GM13976 (cell line): ENCODE measurements around the gene ITM2B.

Experiments
- DNase-seq: peaks from one replicate; pipeline ENCODE4 v3.0.0; 2012; ENCODE audit warnings: low spot score
- in situ Hi-C: fragments of 300-500 bp; cut with MboI; formaldehyde crosslinking; loops from one replicate; pipeline ENCODE4 v1.12.0; 2022; ENCODE audit warnings: low sequenced_read_pairs, mixed read lengths, inconsistent platforms; ENCODE audit not compliant: unreplicated experiment
- TF ChIP-seq, protein P1 (sequence below): IDR thresholded peaks from 2 replicates; pipeline ENCODE4 v1.5.1; 2012; ENCODE audit warnings: borderline replicate concordance, mild to moderate bottlenecking; ENCODE audit not compliant: insufficient read depth; ENCODE audit errors: extremely low read depth, missing control alignments, control extremely low read depth

Gene ITM2B

DNA sequence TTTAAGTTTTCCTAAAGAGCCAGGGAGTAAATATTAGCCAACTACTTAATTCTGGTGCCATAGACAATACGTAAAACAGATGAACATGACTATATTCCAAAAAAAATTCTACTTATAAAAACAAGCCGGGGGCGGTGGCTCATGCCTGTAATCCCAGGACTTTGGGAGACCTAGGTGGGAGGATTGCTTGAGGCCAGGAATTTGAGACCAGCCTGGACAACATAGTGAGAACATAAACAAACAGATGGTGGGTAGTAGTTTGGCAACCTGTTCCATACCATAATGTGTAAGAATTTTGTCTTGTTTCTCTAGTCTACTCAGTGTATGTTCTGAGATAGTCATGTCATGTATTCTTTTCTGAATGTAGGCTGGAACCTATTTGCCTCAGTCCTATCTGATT lies 25.4 kb downstream of the ITM2B start:
- DNase-seq: no peak
- TF ChIP-seq, protein P1, sequence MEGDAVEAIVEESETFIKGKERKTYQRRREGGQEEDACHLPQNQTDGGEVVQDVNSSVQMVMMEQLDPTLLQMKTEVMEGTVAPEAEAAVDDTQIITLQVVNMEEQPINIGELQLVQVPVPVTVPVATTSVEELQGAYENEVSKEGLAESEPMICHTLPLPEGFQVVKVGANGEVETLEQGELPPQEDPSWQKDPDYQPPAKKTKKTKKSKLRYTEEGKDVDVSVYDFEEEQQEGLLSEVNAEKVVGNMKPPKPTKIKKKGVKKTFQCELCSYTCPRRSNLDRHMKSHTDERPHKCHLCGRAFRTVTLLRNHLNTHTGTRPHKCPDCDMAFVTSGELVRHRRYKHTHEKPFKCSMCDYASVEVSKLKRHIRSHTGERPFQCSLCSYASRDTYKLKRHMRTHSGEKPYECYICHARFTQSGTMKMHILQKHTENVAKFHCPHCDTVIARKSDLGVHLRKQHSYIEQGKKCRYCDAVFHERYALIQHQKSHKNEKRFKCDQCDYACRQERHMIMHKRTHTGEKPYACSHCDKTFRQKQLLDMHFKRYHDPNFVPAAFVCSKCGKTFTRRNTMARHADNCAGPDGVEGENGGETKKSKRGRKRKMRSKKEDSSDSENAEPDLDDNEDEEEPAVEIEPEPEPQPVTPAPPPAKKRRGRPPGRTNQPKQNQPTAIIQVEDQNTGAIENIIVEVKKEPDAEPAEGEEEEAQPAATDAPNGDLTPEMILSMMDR: no peak
- in situ Hi-C loops: no loop called here

DNA sequence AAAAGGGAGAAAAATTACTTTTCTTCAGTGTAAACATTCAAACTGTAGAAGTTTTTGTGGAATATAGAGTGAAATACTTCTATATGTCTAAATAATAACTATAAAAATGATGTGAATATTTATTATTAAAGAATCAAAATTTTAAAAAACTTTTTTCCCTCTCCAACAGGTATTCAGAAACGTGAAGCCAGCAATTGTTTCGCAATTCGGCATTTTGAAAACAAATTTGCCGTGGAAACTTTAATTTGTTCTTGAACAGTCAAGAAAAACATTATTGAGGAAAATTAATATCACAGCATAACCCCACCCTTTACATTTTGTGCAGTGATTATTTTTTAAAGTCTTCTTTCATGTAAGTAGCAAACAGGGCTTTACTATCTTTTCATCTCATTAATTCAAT lies 28.0 kb downstream of the ITM2B start:
- in situ Hi-C loops: no loop called here
- TF ChIP-seq, protein P1: no peak
- DNase-seq: no peak

DNA sequence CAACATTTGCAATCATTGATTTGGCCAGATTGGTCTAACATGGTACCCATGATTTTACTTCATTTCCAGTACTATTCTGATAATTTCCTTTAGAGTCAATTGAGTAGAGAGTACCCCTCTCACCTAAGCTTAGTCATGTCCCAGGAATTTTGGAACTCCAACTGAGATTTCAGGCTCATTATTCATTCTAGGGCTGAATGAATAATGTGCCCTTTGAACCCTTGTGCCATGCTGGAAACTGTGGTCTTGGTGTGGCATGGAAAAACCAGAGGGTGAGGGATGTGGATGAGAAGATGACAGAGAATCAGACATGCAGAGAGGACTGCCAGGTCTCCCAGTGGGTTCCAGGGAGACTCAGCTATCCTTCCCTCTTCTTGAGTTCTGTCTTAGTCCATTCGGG lies 30.2 kb downstream of the ITM2B start:
- TF ChIP-seq, protein P1: no peak
- DNase-seq: no peak
- in situ Hi-C loops: no loop called here

DNA sequence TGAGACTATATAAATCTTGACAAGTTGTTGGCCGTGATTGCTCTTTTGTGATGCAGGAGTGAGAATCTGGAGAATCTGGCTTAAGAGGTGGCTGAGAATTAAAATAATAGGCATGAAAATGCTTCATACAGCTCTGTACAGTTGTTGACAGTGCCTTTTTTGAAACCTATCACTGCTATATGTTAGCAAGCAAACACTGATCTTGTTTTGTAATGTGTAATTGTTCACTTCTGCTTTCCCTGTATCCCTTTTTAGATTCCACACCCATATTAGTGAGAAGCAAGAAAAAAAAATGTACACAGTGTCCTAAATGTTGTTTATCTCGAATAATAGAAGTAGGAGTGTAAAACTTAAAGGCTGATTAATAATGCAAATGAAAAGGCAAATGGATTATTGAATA lies 31.1 kb downstream of the ITM2B start:
- in situ Hi-C loops: no loop called here
- DNase-seq: no peak
- TF ChIP-seq, protein P1: no peak

DNA sequence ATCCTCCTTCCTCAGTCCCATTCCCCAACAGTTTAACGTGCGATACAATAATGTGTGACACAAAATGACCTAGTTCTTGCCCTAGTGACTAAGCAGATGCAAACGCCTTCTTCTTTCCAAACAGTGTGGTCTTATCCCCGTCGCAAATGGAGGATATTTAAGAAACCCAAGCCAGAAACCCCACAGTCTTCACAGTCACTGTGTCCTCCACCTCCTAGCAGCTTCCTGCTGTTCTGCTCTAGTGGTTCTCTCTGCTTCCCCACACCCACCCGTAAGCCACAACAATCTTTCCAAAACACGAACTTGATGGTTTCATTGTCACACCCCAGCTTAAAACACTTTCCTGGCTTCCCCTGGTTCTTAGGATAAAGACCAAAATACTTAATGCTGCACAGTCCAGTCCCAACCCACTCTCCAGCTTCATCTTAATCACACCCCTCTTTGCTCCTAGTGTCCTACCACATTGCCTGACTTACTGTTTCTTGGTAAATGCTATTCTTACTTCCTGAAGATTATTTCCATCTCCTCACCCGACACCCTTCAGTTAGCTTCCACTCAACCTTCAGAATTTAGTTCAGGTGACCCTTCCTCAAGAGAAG lies 32.3 kb downstream of the ITM2B start:
- in situ Hi-C loops: no loop called here
- TF ChIP-seq, protein P1: no peak
- no peak for DNase-seq

DNA sequence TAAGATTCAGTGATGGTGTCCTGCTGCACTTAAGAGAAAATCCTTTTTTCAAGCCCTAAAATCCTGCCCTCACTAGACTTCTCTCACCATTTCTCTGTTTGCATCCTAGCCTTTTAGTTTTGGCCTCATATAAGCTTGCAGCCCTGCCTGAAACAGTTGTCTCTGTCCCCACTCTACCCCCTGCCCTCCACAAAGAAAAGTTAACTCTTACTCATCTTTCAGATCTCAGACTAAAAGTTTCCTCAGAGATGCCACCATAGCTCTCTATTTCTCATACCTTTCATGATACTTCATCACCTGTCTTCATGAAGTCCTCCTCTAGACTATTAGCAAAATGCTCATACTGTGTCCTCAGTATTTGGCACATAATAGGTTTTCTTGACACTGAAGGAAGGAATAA lies 33.1 kb downstream of the ITM2B start:
- in situ Hi-C loops: no loop called here
- DNase-seq: no peak
- TF ChIP-seq, protein P1: no peak

DNA sequence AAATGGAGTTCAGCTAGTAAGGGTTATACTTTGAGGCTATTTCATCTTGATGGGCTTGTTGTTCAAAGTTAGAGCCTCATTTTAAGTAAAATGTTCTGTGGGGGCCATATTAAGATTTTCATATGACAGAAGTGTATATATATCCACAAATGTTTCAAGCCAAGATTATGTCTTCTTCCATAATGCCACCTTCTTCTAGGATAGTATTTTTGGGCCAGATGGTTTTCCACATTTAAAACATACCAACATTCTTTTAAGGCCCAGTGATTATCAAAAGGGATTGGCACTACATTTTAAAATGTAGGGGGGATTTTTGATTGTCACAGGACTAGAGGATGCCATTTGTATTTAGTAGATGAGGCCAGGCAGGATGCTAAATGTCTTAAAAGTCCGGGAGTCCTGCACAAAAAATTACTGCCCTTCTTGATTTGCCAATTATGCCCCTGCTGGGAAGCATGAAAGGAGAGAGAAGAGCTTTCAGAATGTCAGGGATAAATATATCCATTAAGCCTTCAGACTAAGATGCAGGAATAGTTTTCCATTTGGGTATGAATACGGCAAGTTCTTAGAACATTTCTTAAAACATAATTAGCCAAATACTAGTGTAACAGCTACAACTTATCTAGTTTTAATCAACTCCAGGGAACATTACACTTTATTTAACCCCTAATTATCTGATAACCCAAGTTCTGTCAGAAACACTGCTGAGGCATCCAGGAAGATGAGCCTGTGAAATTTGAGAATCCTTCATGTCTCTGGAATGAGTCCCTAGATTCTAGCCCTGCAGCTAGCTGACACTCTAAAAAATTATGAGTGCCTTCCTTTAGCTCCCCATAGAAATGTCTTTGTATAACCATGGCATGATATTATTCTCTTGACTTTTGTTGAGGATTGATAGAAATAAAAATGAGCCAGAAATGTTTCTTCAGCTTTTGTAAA lies 34.0 kb downstream of the ITM2B start:
- DNase-seq: no peak
- in situ Hi-C loops: no loop called here
- TF ChIP-seq, protein P1: no peak
